HG02970 (cell line): ENCODE measurements around the gene CREBL2.
"Not testable (repeated sequence)": the region's sequence is repeated elsewhere in the genome, so short reads cannot be mapped to it uniquely, and the experiment has no call there.

Experiments used
- ATAC-seq: cut with Tn5 transposase; IDR thresholded peaks from one replicate; pipeline ENCODE4 v1.9.1; 2021; ENCODE audit warnings: mild to moderate bottlenecking, moderate library complexity, moderate number of reproducible peaks; ENCODE audit not compliant: unreplicated experiment, low FRiP score

The CREBL2 gene

GRCh38 chr12:12595929-12596328, 15.7 kb upstream of the CREBL2 start:
- ATAC-seq, result not testable (repeated sequence)

- ATAC-seq, result not testable (repeated sequence)
Measured at GRCh38 chr12:12596598-12596997, 15.1 kb upstream of the CREBL2 start.

GRCh38 chr12:12598864-12599263, 12.8 kb upstream of the CREBL2 start:
- ATAC-seq, result no peak

- no peak for ATAC-seq
Measured at GRCh38 chr12:12599750-12600643, 11.7 kb upstream of the CREBL2 start.

GRCh38 chr12:12600659-12601058, 11.0 kb upstream of the CREBL2 start:
- no peak for ATAC-seq

- no peak for ATAC-seq
Measured at GRCh38 chr12:12604740-12605139, 6.9 kb upstream of the CREBL2 start.

GRCh38 chr12:12606781-12607589, 4.7 kb upstream of the CREBL2 start:
- no peak for ATAC-seq

- no peak for ATAC-seq
Measured at GRCh38 chr12:12608557-12608957, 3.1 kb upstream of the CREBL2 start.

- ATAC-seq, result no peak
Measured at GRCh38 chr12:12609692-12610091, 2.0 kb upstream of the CREBL2 start.

- ATAC-seq, result no peak
Measured at GRCh38 chr12:12610711-12611110, 965 bp upstream of the CREBL2 start.

GRCh38 chr12:12612358-12612757, 682 bp downstream of the CREBL2 start:
- ATAC-seq, result no peak

GRCh38 chr12:12613344-12613743, 1.7 kb downstream of the CREBL2 start:
- ATAC-seq, result no peak

- ATAC-seq, result no peak
Measured at GRCh38 chr12:12614342-12614741, 2.7 kb downstream of the CREBL2 start.

GRCh38 chr12:12616512-12617310, 5.0 kb downstream of the CREBL2 start:
- no peak for ATAC-seq

GRCh38 chr12:12618064-12618463, 6.4 kb downstream of the CREBL2 start:
- ATAC-seq, result not testable (repeated sequence)

- no peak for ATAC-seq
Measured at GRCh38 chr12:12620730-12621315, 9.1 kb downstream of the CREBL2 start.

- ATAC-seq, result no peak
Measured at GRCh38 chr12:12622418-12622817, 10.7 kb downstream of the CREBL2 start.

GRCh38 chr12:12624498-12624992, 12.9 kb downstream of the CREBL2 start:
- no peak for ATAC-seq

GRCh38 chr12:12626471-12626870, 14.8 kb downstream of the CREBL2 start:
- no peak for ATAC-seq

- no peak for ATAC-seq
Measured at GRCh38 chr12:12627308-12627827, 15.7 kb downstream of the CREBL2 start.
